Stimulated activated effector memory CD8-positive, alpha-beta T cell treated with anti-CD3 and anti-CD28 coated beads, Interleukin-12 subunit alpha, Interleukin-12 subunit beta, amount 100 ng/mL, for 72 hours (primary cell): ENCODE results near the gene C10orf90.

Experiments
- ATAC-seq: fragments of 150-1000 bp; cut with Tn5 transposase; 2 replicates; pipeline ENCODE4 v1.10.0; 2021
- DNase-seq, 2 donors: peaks; one replicate each; pipeline ENCODE4 v3.0.0; 2021 to 2022; ENCODE audit warnings: low spot score in 2 of 2
- H3K27ac Mint-ChIP-seq: one replicate; pipeline ENCODE4 v1.8.0; 2022; ENCODE audit warnings: mild to moderate bottlenecking, mixed read lengths
- H3K36me3 Mint-ChIP-seq: one replicate; pipeline ENCODE4 v1.8.0; 2022; ENCODE audit warnings: mild to moderate bottlenecking, mixed read lengths
- H3K4me1 Mint-ChIP-seq: one replicate; pipeline ENCODE4 v1.8.0; 2022; ENCODE audit warnings: mixed read lengths
- H3K4me3 Mint-ChIP-seq: one replicate; pipeline ENCODE4 v1.8.0; 2022; ENCODE audit warnings: mild to moderate bottlenecking, mixed read lengths
- H3K9me3 Mint-ChIP-seq: one replicate; pipeline ENCODE4 v1.8.0; 2022; ENCODE audit warnings: mixed read lengths

C10orf90 gene

GRCh38 chr10:126475074-126475691, 195.3 kb downstream of the C10orf90 start:
- Mint-ChIP-seq H3K36me3 (no peaks in the 10 kb centered on the region), H3K27ac (no peak overlapping the region), H3K4me3 (no peak overlapping the region), H3K4me1 (peaks cover 17% of the 10 kb centered on the region), H3K9me3 (peaks cover 4% of the 10 kb centered on the region)
- ATAC-seq (no peak), DNase-seq (peak in 1 of 2 donors; percentile 3)

- ATAC-seq = no peak
- DNase-seq = peak in 1 of 2 donors; percentile 2
Observed at GRCh38 chr10:126474031-126474430, 196.5 kb downstream of the C10orf90 start.

GRCh38 chr10:126470991-126471390, 199.5 kb downstream of the C10orf90 start:
- Mint-ChIP-seq H3K9me3 (peaks cover 4% of the 10 kb centered on the region), H3K4me3 (no peak overlapping the region), H3K4me1 (peaks cover 39% of the 10 kb centered on the region), H3K36me3 (no peaks in the 10 kb centered on the region), H3K27ac (peak overlapping the region; percentile 38)
- ATAC-seq (no peak), DNase-seq (no peak)

More at GRCh38 chr10:126474031-126474430, 196.5 kb downstream of the C10orf90 start:
- no peak overlapping the region for H3K27ac Mint-ChIP-seq
- H3K9me3 Mint-ChIP-seq = peaks cover 4% of the 10 kb centered on the region
- no peaks in the 10 kb centered on the region for H3K36me3 Mint-ChIP-seq
- peaks cover 28% of the 10 kb centered on the region for H3K4me1 Mint-ChIP-seq
- no peak overlapping the region for H3K4me3 Mint-ChIP-seq

GRCh38 chr10:126469692-126470091, 200.8 kb downstream of the C10orf90 start:
- DNase-seq (no peak), ATAC-seq (no peak)
- peaks cover 4% of the 10 kb centered on the region for H3K9me3 Mint-ChIP-seq
- peak overlapping the region; percentile 4 for H3K27ac Mint-ChIP-seq
- peaks cover 39% of the 10 kb centered on the region for H3K4me1 Mint-ChIP-seq
- no peaks in the 10 kb centered on the region for H3K36me3 Mint-ChIP-seq
- peak overlapping the region; percentile 10 for H3K4me3 Mint-ChIP-seq

- Mint-ChIP-seq H3K36me3 (no peaks in the 10 kb centered on the region), H3K4me1 (peaks cover 40% of the 10 kb centered on the region), H3K27ac (peak overlapping the region; percentile 4), H3K4me3 (peak overlapping the region; percentile 10), H3K9me3 (peaks cover 4% of the 10 kb centered on the region)
- peak; percentile 97 for ATAC-seq
- DNase-seq = no peak
Observed at GRCh38 chr10:126468876-126469643, 201.4 kb downstream of the C10orf90 start.

GRCh38 chr10:126468467-126468866, 202.0 kb downstream of the C10orf90 start:
- H3K27ac Mint-ChIP-seq = peak overlapping the region; percentile 4
- H3K4me1 Mint-ChIP-seq = peaks cover 46% of the 10 kb centered on the region
- H3K9me3 Mint-ChIP-seq = peaks cover 5% of the 10 kb centered on the region
- DNase-seq = no peak
- H3K4me3 Mint-ChIP-seq = peak overlapping the region; percentile 10
- H3K36me3 Mint-ChIP-seq = no peaks in the 10 kb centered on the region
- no peak for ATAC-seq

GRCh38 chr10:126465771-126466170, 204.7 kb downstream of the C10orf90 start:
- Mint-ChIP-seq H3K4me3 (no peak overlapping the region), H3K9me3 (peaks cover 13% of the 10 kb centered on the region), H3K36me3 (no peaks in the 10 kb centered on the region), H3K4me1 (peaks cover 47% of the 10 kb centered on the region), H3K27ac (no peak overlapping the region)
- no peak for DNase-seq
- no peak for ATAC-seq

- Mint-ChIP-seq H3K27ac (no peak overlapping the region), H3K4me3 (no peak overlapping the region), H3K9me3 (peaks cover 14% of the 10 kb centered on the region), H3K36me3 (no peaks in the 10 kb centered on the region), H3K4me1 (peaks cover 29% of the 10 kb centered on the region)
- DNase-seq (no peak), ATAC-seq (no peak)
Observed at GRCh38 chr10:126463286-126463685, 207.2 kb downstream of the C10orf90 start.

GRCh38 chr10:126461289-126461940, 209.1 kb downstream of the C10orf90 start:
- H3K4me1 Mint-ChIP-seq = peaks cover 26% of the 10 kb centered on the region
- H3K36me3 Mint-ChIP-seq = no peaks in the 10 kb centered on the region
- DNase-seq = no peak
- no peak for ATAC-seq
- no peak overlapping the region for H3K4me3 Mint-ChIP-seq
- peaks cover 14% of the 10 kb centered on the region for H3K9me3 Mint-ChIP-seq
- H3K27ac Mint-ChIP-seq = peak overlapping the region; percentile 91

- peak; percentile 97 for ATAC-seq
Observed at GRCh38 chr10:126459878-126460481, 210.5 kb downstream of the C10orf90 start.

GRCh38 chr10:126459032-126459831, 211.3 kb downstream of the C10orf90 start:
- peak in 1 of 2 donors; percentile 12 for DNase-seq
- Mint-ChIP-seq H3K9me3 (peaks cover 14% of the 10 kb centered on the region), H3K27ac (peak overlapping the region; percentile 91), H3K4me3 (no peak overlapping the region), H3K36me3 (no peaks in the 10 kb centered on the region), H3K4me1 (peaks cover 26% of the 10 kb centered on the region)
- no peak for ATAC-seq

More at GRCh38 chr10:126459878-126460481, 210.5 kb downstream of the C10orf90 start:
- Mint-ChIP-seq H3K4me1 (peaks cover 26% of the 10 kb centered on the region), H3K9me3 (peaks cover 14% of the 10 kb centered on the region), H3K27ac (peak overlapping the region; percentile 91), H3K36me3 (no peaks in the 10 kb centered on the region), H3K4me3 (peak overlapping the region; percentile 13)
- DNase-seq = no peak

- peak in 1 of 2 donors; percentile 20 for DNase-seq
- peaks cover 24% of the 10 kb centered on the region for H3K4me1 Mint-ChIP-seq
- H3K9me3 Mint-ChIP-seq = peaks cover 13% of the 10 kb centered on the region
- no peak overlapping the region for H3K4me3 Mint-ChIP-seq
- H3K27ac Mint-ChIP-seq = no peak overlapping the region
- ATAC-seq = no peak
- H3K36me3 Mint-ChIP-seq = no peaks in the 10 kb centered on the region
Observed at GRCh38 chr10:126458466-126458865, 212.0 kb downstream of the C10orf90 start.

GRCh38 chr10:126456632-126457031, 213.9 kb downstream of the C10orf90 start:
- peaks cover 13% of the 10 kb centered on the region for H3K4me1 Mint-ChIP-seq
- no peak for ATAC-seq

GRCh38 chr10:126455766-126456405, 214.6 kb downstream of the C10orf90 start:
- H3K9me3 Mint-ChIP-seq = peaks cover 5% of the 10 kb centered on the region
- H3K4me1 Mint-ChIP-seq = peaks cover 13% of the 10 kb centered on the region
- no peak for ATAC-seq
- no peak overlapping the region for H3K4me3 Mint-ChIP-seq
- no peak overlapping the region for H3K27ac Mint-ChIP-seq
- peak in 1 of 2 donors; percentile 28 for DNase-seq
- no peaks in the 10 kb centered on the region for H3K36me3 Mint-ChIP-seq

More at GRCh38 chr10:126456632-126457031, 213.9 kb downstream of the C10orf90 start:
- Mint-ChIP-seq H3K9me3 (peaks cover 6% of the 10 kb centered on the region), H3K27ac (no peak overlapping the region), H3K4me3 (no peak overlapping the region), H3K36me3 (no peaks in the 10 kb centered on the region)
- DNase-seq = no peak
